ENCODE measurements around the gene FCRLB. TPM values are rescaled to one million over a fixed set of nuclear protein-coding genes. Genes with fewer than 3 reads are reported as not detected.

FCRLB gene
- total and polyA plus RNA-seq, 2 of the 13 experiments (the other 11 are each of a cell fraction or from before 2014, with no cell fraction given): 0.08 to 0.11 TPM

DNA sequence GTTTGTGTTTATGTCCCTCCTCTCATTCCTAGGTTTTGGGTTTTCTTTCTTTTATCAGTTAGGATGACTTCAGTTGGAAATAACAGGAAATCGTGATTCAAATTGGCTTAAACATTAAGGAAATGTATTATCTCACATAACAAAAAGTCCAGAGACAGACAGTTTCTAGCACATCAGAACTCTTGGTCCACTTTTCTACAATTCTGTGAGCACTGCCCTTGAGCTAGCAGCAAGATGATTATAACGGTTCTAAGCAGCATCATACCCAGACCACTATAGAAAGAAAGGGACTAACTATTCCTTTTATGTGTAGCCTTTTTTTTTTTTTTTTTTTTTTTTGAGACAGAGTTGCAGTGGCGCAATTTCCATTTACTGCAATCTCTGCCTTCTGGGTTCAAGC lies 39.5 kb upstream of the FCRLB start:
- BruUV-seq (replicated peaks): no TSS peak
- intact Hi-C loops (cut with micrococcal nuclease; ENCODE audit: unreplicated experiment): no loop called here
- Histone ChIP-seq H3K79me2 (ENCODE audit: insufficient read depth, low read length) (no peaks in the 10 kb centered on the region), H4K20me1 (ENCODE audit: insufficient read depth, low read length) (no peaks in the 10 kb centered on the region), H3K4me1 (ENCODE audit: insufficient read depth, low read length) (peaks cover 6% of the 10 kb centered on the region), H3K4me2 (ENCODE audit: low read depth, low read length) (no peak overlapping the region), H3K36me3 (replicated peaks in 1 of 2; ENCODE audit: control insufficient read depth in 1 of 2, insufficient read depth in 2 of 2, low read length in 2 of 2) (no peaks in the 10 kb centered on the region), H3K27ac (ENCODE audit: extremely low read length, insufficient read depth, low read length) (no peak overlapping the region), H2AFZ (ENCODE audit: low read length) (no peak overlapping the region), H3K9ac (ENCODE audit: insufficient read depth, low read depth, low read length) (no peak overlapping the region), H3K4me3 (replicated peaks in 1 of 3; ENCODE audit: insufficient read depth in 1 of 3, low read depth in 2 of 3, low read length in 3 of 3) (no peak overlapping the region), H3K9me3 (ENCODE audit: low read length) (no peaks in the 10 kb centered on the region), H3K27me3 (ENCODE audit: control insufficient read depth in 1 of 2, insufficient read depth in 2 of 2, low read length in 2 of 2) (peaks cover 0 to 6% of the 10 kb centered on the region in 2 experiments; a peak in 1 of 5 replicates)
- in situ Hi-C loops (cut with HindIII; ENCODE audit: extremely low pct_ligation_motif_present, low pct_unique_long_range_greater_than_20kb): no loop called here
- TF ChIP-seq GLI4 (CRISPR knock-in tag; IDR thresholded peaks at IDR 0.05; ENCODE audit: borderline replicate concordance): no peak
- TF ChIP-seq, protein P1, sequence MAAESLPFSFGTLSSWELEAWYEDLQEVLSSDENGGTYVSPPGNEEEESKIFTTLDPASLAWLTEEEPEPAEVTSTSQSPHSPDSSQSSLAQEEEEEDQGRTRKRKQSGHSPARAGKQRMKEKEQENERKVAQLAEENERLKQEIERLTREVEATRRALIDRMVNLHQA (CRISPR knock-in tag; IDR thresholded peaks at IDR 0.05): no peak
- TF ChIP-seq MIER3 (CRISPR knock-in tag; IDR thresholded peaks at IDR 0.05; ENCODE audit: borderline replicate concordance): no peak
- no peak for TF ChIP-seq LCORL (IDR thresholded peaks at IDR 0.05)
- TF ChIP-seq LCORL (CRISPR knock-in tag; IDR thresholded peaks at IDR 0.05): no peak
- TF ChIP-seq, protein P2, sequence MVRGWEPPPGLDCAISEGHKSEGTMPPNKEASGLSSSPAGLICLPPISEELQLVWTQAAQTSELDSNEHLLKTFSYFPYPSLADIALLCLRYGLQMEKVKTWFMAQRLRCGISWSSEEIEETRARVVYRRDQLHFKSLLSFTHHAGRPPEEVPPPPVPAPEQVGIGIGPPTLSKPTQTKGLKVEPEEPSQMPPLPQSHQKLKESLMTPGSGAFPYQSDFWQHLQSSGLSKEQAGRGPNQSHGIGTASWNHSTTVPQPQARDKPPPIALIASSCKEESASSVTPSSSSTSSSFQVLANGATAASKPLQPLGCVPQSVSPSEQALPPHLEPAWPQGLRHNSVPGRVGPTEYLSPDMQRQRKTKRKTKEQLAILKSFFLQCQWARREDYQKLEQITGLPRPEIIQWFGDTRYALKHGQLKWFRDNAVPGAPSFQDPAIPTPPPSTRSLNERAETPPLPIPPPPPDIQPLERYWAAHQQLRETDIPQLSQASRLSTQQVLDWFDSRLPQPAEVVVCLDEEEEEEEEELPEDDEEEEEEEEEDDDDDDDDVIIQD (CRISPR knock-in tag; IDR thresholded peaks at IDR 0.05; ENCODE audit: low read depth): no peak
- no peak for TF ChIP-seq ATRX (CRISPR knock-in tag; IDR thresholded peaks at IDR 0.05; ENCODE audit: borderline replicate concordance)
- no peak for TF ChIP-seq ZNF781 (CRISPR knock-in tag; IDR thresholded peaks at IDR 0.05; ENCODE audit: borderline replicate concordance, not compliant biosample characterization)
- no peak for TF ChIP-seq SRSF4 (IDR thresholded peaks at IDR 0.05; ENCODE audit: low read depth, low read length, poor library complexity, severe bottlenecking)
- no peak for TF ChIP-seq EHMT2 (IDR thresholded peaks at IDR 0.05; ENCODE audit: borderline replicate concordance, low read depth, low read length)
- no peak for TF ChIP-seq ZNF451 (CRISPR knock-in tag; IDR thresholded peaks at IDR 0.05)
- no peak for TF ChIP-seq ZNF501 (CRISPR knock-in tag; IDR thresholded peaks at IDR 0.05)
- TF ChIP-seq TAF15 (IDR thresholded peaks at IDR 0.05; ENCODE audit: low read depth, low read length, poor library complexity, severe bottlenecking): no peak
- no peak for TF ChIP-seq ZSCAN30 (CRISPR knock-in tag; IDR thresholded peaks at IDR 0.05)
- no peak for TF ChIP-seq ARNTL (CRISPR knock-in tag; IDR thresholded peaks at IDR 0.05)
- TF ChIP-seq RFXAP (CRISPR knock-in tag; IDR thresholded peaks at IDR 0.05; ENCODE audit: borderline replicate concordance): no peak
- TF ChIP-seq ZNF281 (CRISPR knock-in tag; IDR thresholded peaks at IDR 0.05; ENCODE audit: borderline replicate concordance): no peak
- CTCF ChIA-PET (ENCODE audit: low intra/inter-chr PET ratio, low total read pairs): no interaction called here
- FAIRE-seq (no peak), ATAC-seq (no peak), DNase-seq (ENCODE audit: low spot score) (no peak)
- WGBS (ENCODE audit: low lambda C conversion rate): 1% methylated on average over 3 of the region's 3 CpGs
- POLR2A ChIA-PET: no interaction called here

Data from HepG2 (cell line).